Measurements from ENCODE around the gene TDRD7.
A peak's percentile ranks its signal among the peaks of the same experiment; 100 is the strongest.

Gene TDRD7

GRCh38 chr9:97387936-97388684 is 23.8 kb upstream of the TDRD7 start:
- DNase-seq: no peak

DNA sequence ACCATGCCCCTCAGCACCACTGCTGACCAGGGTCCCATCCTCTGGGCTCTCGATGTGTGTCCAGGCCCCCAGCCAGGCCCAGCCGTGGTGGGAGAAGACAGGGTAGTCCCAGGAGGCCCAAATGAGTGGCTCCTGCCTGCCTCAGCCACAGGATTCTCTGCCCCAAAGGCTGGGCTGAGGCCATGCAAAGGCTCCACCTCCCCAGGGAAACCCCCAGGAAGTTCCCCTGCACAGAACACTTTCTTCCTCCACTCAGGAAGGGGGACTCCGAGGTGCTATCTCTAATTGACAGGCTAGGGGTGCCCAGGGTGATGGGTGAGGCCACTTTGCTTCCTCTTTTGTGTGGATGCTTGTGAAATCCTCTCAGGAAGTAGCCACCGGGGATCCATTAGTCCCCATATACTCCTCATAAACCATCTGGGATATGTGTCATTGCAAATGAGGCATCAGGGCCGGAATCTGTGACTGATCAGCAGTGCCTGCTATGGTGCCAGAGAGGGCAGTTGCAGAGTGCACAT is 23.1 kb upstream of the TDRD7 start:
- DNase-seq: no peak

DNA sequence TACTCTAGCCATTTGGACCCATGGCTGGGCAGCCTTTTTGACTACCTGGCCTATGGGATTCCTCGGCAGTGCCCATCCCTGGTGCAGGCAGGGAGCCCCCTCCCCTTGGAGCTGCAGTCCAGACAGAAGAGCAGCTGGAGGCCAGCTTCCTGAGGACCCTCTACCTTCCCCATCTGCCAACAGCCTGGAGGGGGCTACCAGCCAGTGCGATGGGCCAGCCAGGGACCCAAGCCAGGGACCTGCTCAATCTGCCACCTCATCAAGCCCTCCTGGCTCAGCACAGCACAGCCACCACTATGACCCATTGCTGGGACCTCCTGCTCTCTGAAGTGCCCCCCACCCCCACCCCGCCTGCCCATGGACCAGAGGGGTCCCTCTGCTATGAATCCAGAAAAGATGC is 22.6 kb upstream of the TDRD7 start:
- no peak for DNase-seq

- DNase-seq: no peak
Observed at GRCh38 chr9:97390791-97391406, 21.0 kb upstream of the TDRD7 start.

DNA sequence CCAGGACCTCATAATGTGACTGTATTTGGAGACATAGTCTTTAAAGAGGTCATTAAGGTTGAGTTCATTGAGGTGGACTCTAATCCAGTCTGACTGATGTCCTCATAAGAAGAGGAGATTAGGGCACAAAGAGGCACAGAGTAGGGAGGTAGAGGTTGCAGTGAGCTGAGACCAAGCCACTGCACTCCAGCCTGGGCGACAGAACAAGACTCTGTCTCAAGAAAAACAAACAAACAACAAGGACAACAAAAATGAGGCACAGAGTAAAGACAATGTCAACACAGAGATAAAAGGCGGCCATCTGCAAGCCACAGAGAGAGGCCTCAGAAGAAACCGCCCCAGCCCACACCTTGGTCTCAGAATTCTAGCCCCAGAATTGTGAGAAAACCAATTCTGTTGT is 17.0 kb upstream of the TDRD7 start:
- DNase-seq: peak; percentile 82

GRCh38 chr9:97395745-97396144 is 16.2 kb upstream of the TDRD7 start:
- DNase-seq: no peak

DNA sequence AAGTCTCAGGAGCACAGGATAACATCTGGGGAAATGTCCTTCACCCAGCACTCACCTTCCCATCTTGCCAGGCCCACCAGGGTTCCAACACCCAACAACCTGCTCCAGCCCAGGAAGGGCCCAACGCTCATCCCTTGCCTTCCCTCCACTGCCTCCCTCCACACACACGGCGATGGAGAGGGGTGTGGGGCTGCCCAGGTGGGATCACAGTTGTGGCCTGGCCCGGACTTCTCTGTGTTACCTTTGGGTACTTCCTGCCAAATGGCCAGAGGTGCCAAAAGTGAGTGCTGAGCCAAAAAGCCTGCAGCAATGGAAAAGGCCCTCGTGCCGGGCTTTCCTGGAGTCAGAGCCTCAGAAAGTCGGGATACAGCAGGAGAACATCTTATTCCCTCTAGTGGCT is 15.6 kb upstream of the TDRD7 start:
- no peak for DNase-seq

GRCh38 chr9:97397220-97397619 is 14.7 kb upstream of the TDRD7 start:
- no peak for DNase-seq

DNA sequence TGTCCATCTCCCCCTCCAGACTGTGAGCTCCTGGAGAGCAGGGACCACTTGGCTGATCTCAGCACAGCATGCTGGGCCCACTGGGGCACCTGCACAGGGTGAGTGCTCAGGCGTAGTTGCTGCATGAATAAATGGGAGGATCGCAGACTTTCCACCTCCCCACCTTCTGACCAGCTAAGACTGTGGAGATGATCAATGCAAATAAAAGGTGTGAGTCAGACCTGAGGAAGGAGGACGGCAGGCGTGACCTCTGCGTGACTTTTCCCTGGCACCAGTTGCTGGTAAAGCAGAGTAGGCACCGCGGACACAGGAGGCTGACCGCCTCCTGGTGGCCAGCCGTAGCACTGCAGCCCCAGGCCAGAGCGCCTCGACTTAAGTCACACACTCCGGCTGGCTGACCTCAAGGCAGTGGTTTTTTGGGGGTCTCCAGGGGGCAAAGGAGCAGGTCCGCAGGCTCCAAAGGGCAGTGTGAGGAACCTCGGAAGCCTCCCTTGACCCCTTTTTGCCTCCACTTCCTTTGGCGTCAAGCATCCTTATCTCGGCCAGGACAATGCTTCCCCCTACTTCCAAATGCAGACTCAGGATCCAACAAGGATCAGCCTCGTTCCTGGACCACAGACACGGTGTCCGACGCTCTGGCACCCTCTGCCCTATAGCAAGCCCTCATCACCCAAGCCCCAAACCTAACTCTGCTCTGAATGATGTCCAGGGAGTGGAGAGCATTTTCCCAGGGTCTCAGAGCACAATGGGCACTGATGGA is 12.7 kb upstream of the TDRD7 start:
- peak; percentile 83 for DNase-seq

GRCh38 chr9:97403746-97404316 is 8.1 kb upstream of the TDRD7 start:
- no peak for DNase-seq

DNA sequence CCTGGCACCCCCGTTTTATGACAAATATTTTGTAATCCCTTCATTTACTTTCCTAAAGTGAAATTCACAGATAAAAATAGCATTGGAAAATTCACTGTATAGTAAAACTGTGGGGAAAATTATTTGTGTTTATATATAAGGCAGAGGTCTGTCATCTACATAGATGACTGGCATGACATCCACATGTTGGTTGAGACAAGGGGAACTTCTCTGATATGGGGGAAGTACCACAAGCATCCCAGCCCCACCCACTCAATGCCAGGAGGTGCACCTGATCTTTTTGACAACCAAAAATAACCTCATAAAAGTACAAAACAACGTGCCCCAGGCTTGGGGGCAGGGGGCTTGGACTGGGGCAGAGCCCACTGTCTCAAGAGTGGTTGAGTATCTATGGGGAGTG is 6.3 kb upstream of the TDRD7 start:
- no peak for DNase-seq

DNA sequence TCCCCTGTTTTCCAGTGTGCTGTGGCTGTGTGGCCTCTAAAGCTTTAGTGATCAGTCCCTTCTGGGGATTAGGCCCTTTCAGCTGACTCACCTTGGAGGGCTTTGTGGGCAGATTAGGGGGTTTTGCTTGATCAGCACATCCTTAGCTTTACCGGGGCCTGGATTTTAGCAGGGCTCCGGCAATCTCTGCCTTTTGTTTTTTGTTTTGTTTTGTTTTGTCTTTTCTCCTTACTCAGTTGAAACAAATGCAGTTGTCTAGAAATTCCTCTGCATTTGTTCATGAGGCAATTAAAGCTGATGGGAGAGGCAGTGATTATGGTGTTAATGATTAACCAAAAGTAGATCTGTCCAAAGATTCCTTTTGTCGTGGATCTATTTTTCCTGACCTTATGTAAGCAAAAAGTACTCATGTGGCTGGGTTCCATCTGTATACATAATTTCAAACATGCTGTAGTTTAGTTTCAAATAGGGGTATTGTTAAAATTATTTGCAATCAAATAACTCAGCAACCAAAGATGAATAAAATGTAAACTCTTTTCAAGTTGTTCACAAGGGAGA is 5.2 kb upstream of the TDRD7 start:
- DNase-seq: no peak

DNA sequence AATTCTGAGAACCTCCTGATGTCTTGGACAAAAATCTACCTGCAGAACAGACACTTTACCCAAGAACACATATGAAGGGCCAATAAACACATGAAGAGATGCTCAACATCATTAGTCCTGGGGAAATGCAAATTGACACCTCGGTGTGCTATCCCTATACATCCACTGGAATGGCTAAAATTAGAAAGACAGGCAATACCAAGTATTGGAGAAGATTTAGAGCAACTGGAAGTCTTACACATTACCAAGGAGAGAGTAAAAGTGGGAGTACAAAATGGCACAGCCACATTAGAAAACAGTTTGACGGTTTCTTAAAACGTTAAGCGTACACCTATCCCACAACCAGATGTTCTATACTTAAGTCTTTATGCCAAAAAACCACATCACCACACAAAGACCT is 3.3 kb upstream of the TDRD7 start:
- DNase-seq: no peak

DNA sequence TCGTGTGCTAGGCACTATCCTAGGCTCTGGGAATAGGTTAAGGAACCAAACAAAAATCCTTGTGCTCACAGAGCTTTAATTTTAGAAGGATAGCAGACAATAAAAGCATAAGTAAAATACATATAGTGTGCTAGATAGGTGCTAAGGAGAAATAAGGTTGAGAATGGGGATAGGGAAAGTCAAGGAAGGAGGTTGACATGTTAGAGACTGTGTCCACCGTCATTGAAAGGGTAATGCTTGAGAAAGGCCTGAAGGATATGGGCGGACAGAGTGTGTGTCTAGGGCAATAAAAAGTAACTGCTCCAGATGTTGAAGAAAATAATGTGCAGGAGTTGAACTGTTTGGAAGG is 482 bp upstream of the TDRD7 start:
- no peak for DNase-seq

- DNase-seq: no peak
Observed at GRCh38 chr9:97412626-97413385, 910 bp downstream of the TDRD7 start.

GRCh38 chr9:97413462-97413861 is 1.6 kb downstream of the TDRD7 start:
- DNase-seq: no peak

DNA sequence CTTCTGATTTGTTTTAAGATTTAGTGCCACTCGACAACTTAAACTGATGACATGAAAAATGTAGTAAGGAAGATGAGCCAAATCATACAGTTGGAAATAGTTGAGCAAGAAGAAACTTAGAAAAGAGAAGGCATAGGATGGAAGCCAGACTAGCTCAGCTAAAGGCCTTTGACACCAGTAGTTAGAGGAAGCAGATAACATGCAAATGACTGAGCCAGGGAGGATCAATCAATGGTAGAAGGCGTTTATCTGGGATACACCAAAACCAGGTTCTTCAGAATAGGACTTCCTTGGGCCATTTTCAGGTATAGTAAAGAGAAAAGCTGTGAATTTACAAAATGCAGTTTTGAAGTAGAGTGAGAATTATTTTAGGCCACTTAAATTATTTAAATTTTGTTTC is 3.2 kb downstream of the TDRD7 start:
- no peak for DNase-seq

DNA sequence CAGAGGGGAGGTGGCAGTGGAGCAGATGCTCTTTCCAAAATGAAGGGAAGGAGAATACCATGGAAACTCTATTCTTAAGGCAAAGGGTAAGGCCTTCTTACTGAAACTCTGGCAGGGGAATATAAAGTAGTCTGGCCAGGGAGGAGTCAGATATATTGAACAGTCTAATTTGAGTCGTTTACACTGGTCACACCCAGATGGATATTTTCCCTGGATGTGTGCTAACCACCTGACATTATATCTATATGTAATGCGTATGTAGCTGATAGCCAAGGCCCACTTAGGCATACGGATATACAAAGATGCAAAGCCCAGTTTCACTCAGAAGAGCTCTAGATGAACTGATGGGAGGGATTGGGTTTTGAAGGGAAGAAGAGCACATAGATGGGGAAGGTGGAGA is 7.0 kb downstream of the TDRD7 start:
- DNase-seq: no peak

GRCh38 chr9:97419309-97419867 is 7.5 kb downstream of the TDRD7 start:
- no peak for DNase-seq

DNA sequence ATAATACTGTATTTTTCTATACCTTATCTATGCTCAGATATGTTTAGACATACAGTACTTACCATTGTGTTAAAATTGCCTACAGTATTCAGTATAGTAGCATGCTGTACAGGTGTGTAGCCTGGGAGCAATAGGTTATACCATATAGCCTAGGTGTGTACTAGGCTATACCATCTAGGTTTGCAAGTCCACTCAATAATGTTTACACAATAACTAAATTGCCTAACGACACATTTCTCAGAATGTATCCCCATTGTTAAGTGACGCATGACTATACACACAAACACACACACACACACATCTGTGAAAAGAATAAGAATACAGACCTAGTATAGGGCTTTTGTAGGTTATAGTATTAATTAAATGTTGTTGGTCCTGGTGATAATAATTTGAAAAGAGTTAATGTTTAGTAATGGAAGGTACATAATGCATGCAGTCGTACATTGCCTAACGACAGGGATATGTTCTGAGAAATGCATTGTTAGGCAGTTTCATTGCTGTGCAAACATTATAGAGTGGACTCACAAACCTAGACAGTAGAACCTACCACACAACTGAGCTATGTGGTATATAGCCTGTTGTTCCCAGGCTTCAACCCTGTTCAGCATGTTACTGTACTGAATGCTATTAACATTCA is 13.6 kb downstream of the TDRD7 start:
- DNase-seq: no peak

DNA sequence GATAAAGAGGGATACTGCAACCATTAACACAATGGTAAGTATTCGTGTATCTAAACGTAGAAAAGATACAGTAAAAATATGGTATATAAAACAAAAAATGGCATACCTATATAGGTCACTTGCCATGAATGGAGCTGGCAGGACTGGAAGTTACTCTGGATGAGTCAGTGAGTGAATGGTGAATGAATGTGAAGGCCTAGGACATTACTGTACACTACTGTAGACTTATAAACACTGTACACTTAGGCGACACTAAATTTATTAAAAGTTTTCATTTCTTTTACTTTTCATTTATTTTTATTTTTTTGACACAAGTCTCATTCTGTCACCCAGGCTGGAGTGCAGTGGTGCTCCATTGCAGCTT is 14.1 kb downstream of the TDRD7 start:
- DNase-seq: no peak

DNA sequence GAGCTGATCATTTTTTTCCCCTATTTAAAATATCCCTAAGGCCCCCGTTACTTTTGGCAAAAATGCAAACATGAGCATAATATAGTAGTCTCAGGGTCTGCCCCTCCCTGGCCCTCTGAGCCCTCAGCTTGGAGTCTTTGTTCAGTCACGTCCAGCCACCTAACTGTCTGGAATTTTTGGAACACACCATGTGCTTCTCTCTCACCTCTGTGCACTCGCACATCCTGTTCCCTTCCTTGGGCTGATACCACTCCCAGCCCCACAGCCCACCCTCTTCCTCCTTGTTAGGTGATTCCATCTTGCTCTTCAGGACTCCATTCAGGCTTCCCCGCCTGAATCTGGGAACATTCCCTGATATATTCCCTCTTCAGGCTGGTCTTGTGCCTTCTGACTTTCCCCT is 16.0 kb downstream of the TDRD7 start:
- DNase-seq: no peak
